Tibial nerve (tissue), 4 donors: ENCODE data around the gene RAB3C. TPM values are rescaled to one million over a fixed set of nuclear protein-coding genes. Genes with fewer than 3 reads are reported as not detected.
"Not testable (repeated sequence)": the region's sequence is repeated elsewhere in the genome, so short reads cannot be mapped to it uniquely, and the experiment has no call there.

Experiments used
- DNase-seq, 2 donors: peaks; one replicate each; pipeline ENCODE4 v3.0.0-alpha.2; 2019; ENCODE audit warnings: low spot score in 2 of 2
- H3K27ac ChIP-seq, 4 donors: fragments of 200-600 bp; sonication (generic) in 3 of 4; one replicate each; pipeline ENCODE4 v1.5.1; 2017 to 2019; ENCODE audit warnings: mild to moderate bottlenecking in 1 of 4
- H3K27me3 ChIP-seq, 2 donors: fragments of 200-600 bp; sonication (generic) in 1 of 2; one replicate each; pipeline versions ENCODE4 v1.5.1 to v1.6.0; 2017 to 2019
- H3K36me3 ChIP-seq, 3 donors: fragments of 200-600 bp; sonication (generic); one replicate each; pipeline ENCODE4 v1.5.1; 2018 to 2019
- H3K4me1 ChIP-seq, 4 donors: fragments of 200-600 bp; sonication (generic) in 3 of 4; one replicate each; pipeline ENCODE4 v1.5.1; 2017 to 2019
- H3K4me3 ChIP-seq, 4 donors: fragments of 200-600 bp; sonication (generic) in 3 of 4; one replicate each; pipeline ENCODE4 v1.5.1; 2017 to 2019; ENCODE audit warnings: mild to moderate bottlenecking in 1 of 4, moderate library complexity in 1 of 4
- H3K9me3 ChIP-seq, 4 donors: fragments of 200-600 bp; sonication (generic) in 3 of 4; one replicate each; pipeline ENCODE4 v1.5.1; 2017 to 2019
- CTCF ChIP-seq, 5 experiments: fragments of 200-600 bp in 3 of 5; fragments of 450-650 bp in 2 of 5; sonication (generic) in 3 of 5; IDR thresholded peaks; one replicate each; pipeline ENCODE4 v1.5.1; 2016 to 2019; ENCODE audit warnings: antibody characterized with exemption in 5 of 5, mild to moderate bottlenecking in 3 of 5, moderate library complexity in 2 of 5
- EP300 ChIP-seq, 2 donors: sonication (generic); formaldehyde crosslinking; IDR thresholded peaks; one replicate each; pipeline ENCODE4 v1.6.1; 2017; ENCODE audit warnings: antibody characterized with exemption in 2 of 2, mild to moderate bottlenecking in 1 of 2
- POLR2A ChIP-seq, 2 donors: fragments of 450-650 bp; IDR thresholded peaks; one replicate each; pipeline ENCODE4 v1.6.1; 2017; ENCODE audit warnings: antibody characterized with exemption in 2 of 2, mild to moderate bottlenecking in 2 of 2, moderate library complexity in 2 of 2
- WGBS, 2 donors: methylation state at CpG; one replicate each; pipeline ENCODE4 v1.1.5; 2018; 5-methylcytosine and 5-hydroxymethylcytosine counted together
- total RNA-seq, 4 donors: library from RNA; depleted of rRNA; stranded (reverse); fragments of >200 nt; gene quantifications; one replicate each; pipeline ENCODE4 v1.1.0, GENCODE V29; 2016

Gene RAB3C
- total RNA-seq, 4 donors from 2014 or later, result under 0.01 to 1.2 (median 1.0) TPM

GRCh38 chr5:58677650-58678049 lies 94.8 kb downstream of the RAB3C start:
- H3K4me3 ChIP-seq, result no peak overlapping the region
- no peaks in the 10 kb centered on the region for H3K9me3 ChIP-seq
- 81 to 93% methylated on average over 2 of the region's 2 CpGs for WGBS, 2 donors
- H3K27ac ChIP-seq, result no peak overlapping the region
- no peaks in the 10 kb centered on the region for H3K27me3 ChIP-seq
- H3K36me3 ChIP-seq, result no peaks in the 10 kb centered on the region
- H3K4me1 ChIP-seq, result no peaks in the 10 kb centered on the region
- TF ChIP-seq EP300 (IDR thresholded peaks at IDR 0.05) (no peak), CTCF (IDR thresholded peaks at IDR 0.05) (no peak), POLR2A (IDR thresholded peaks at IDR 0.05) (no peak)
- no peak for DNase-seq

GRCh38 chr5:58680503-58680902 lies 97.6 kb downstream of the RAB3C start:
- Histone ChIP-seq H3K9me3 (no peaks in the 10 kb centered on the region), H3K4me3 (no peak overlapping the region), H3K27ac (no peak overlapping the region), H3K27me3 (no peaks in the 10 kb centered on the region), H3K4me1 (no peaks in the 10 kb centered on the region), H3K36me3 (no peaks in the 10 kb centered on the region)
- DNase-seq, result no peak
- WGBS, 2 donors, result 35 to 37% methylated on average over 2 of the region's 2 CpGs
- no peak for TF ChIP-seq POLR2A (IDR thresholded peaks at IDR 0.05)
- TF ChIP-seq CTCF (IDR thresholded peaks at IDR 0.05), result no peak
- no peak for TF ChIP-seq EP300 (IDR thresholded peaks at IDR 0.05)

GRCh38 chr5:58681943-58682342 lies 99.1 kb downstream of the RAB3C start:
- Histone ChIP-seq H3K9me3 (no peaks in the 10 kb centered on the region), H3K36me3 (no peaks in the 10 kb centered on the region), H3K27ac (no peak overlapping the region), H3K27me3 (no peaks in the 10 kb centered on the region), H3K4me1 (no peaks in the 10 kb centered on the region), H3K4me3 (no peak overlapping the region)
- 88 to 94% methylated on average over 5 of the region's 5 CpGs for WGBS, 2 donors
- TF ChIP-seq POLR2A (IDR thresholded peaks at IDR 0.05), result no peak
- no peak for DNase-seq

- Histone ChIP-seq H3K4me3 (no peak overlapping the region), H3K36me3 (no peaks in the 10 kb centered on the region), H3K9me3 (no peaks in the 10 kb centered on the region), H3K27me3 (no peaks in the 10 kb centered on the region), H3K27ac (no peak overlapping the region), H3K4me1 (no peaks in the 10 kb centered on the region)
- no peak for DNase-seq
- 95 to 97% methylated on average over 2 of the region's 2 CpGs for WGBS, 2 donors
- TF ChIP-seq POLR2A (IDR thresholded peaks at IDR 0.05) (no peak), CTCF (IDR thresholded peaks at IDR 0.05) (no peak), EP300 (IDR thresholded peaks at IDR 0.05) (no peak)
Measured at GRCh38 chr5:58683567-58683966, 100.7 kb downstream of the RAB3C start.

GRCh38 chr5:58687079-58687478 lies 104.2 kb downstream of the RAB3C start:
- no peak overlapping the region for H3K4me3 ChIP-seq
- no peak for DNase-seq
- H3K27me3 ChIP-seq, result no peaks in the 10 kb centered on the region
- no peak for TF ChIP-seq POLR2A (IDR thresholded peaks at IDR 0.05)
- H3K9me3 ChIP-seq, result no peaks in the 10 kb centered on the region
- WGBS, 2 donors, result 47 to 55% methylated on average over 2 of the region's 2 CpGs
- H3K27ac ChIP-seq, result no peak overlapping the region
- H3K36me3 ChIP-seq, result no peaks in the 10 kb centered on the region
- no peaks in the 10 kb centered on the region for H3K4me1 ChIP-seq

- Histone ChIP-seq H3K36me3 (no peaks in the 10 kb centered on the region), H3K9me3 (no peaks in the 10 kb centered on the region), H3K4me1 (no peaks in the 10 kb centered on the region), H3K27me3 (no peaks in the 10 kb centered on the region), H3K27ac (no peak overlapping the region), H3K4me3 (no peak overlapping the region)
- TF ChIP-seq POLR2A (IDR thresholded peaks at IDR 0.05) (no peak), EP300 (IDR thresholded peaks at IDR 0.05) (no peak), CTCF (IDR thresholded peaks at IDR 0.05) (no peak)
- DNase-seq, result no peak
Measured at GRCh38 chr5:58687595-58687994, 104.7 kb downstream of the RAB3C start.

GRCh38 chr5:58699088-58699761 lies 116.3 kb downstream of the RAB3C start:
- 90 to 94% methylated on average over 5 of the region's 5 CpGs for WGBS, 2 donors
- not testable (repeated sequence) for H3K36me3 ChIP-seq, DNase-seq, H3K27ac ChIP-seq, H3K27me3 ChIP-seq, H3K4me1 ChIP-seq, H3K4me3 ChIP-seq
- H3K9me3 ChIP-seq, result peaks cover 0 to 29% (median 5%) of the 10 kb centered on the region in 4 donors
